Epidermal melanocyte (primary cell): ENCODE measurements around the gene EDEM2.
"Not testable (repeated sequence)": the region's sequence is repeated elsewhere in the genome, so short reads cannot be mapped to it uniquely, and the experiment has no call there.

Experiments used
- DNase-seq: peaks from one replicate; pipeline ENCODE4 v3.0.0; 2011; ENCODE audit warnings: low spot score; ENCODE audit not compliant: insufficient read length

The EDEM2 gene

GRCh38 chr20:35131934-35132333 is 15.2 kb downstream of the EDEM2 start:
- DNase-seq: no peak

GRCh38 chr20:35129647-35130069 is 17.5 kb downstream of the EDEM2 start:
- DNase-seq: no peak

- DNase-seq: no peak
Observed at GRCh38 chr20:35125753-35126152, 21.4 kb downstream of the EDEM2 start.

- DNase-seq: no peak
Observed at GRCh38 chr20:35122756-35123405, 24.3 kb downstream of the EDEM2 start.

- no peak for DNase-seq
Observed at GRCh38 chr20:35121186-35121585, 25.9 kb downstream of the EDEM2 start.

- no peak for DNase-seq
Observed at GRCh38 chr20:35120012-35120701, 27.0 kb downstream of the EDEM2 start.

- no peak for DNase-seq
Observed at GRCh38 chr20:35117629-35118028, 29.5 kb downstream of the EDEM2 start.

GRCh38 chr20:35117196-35117595 is 29.9 kb downstream of the EDEM2 start:
- no peak for DNase-seq

- no peak for DNase-seq
Observed at GRCh38 chr20:35116258-35116657, 30.9 kb downstream of the EDEM2 start.

- no peak for DNase-seq
Observed at GRCh38 chr20:35115606-35116005, 31.5 kb downstream of the EDEM2 start.

- not testable (repeated sequence) for DNase-seq
Observed at GRCh38 chr20:35112276-35112675, 34.9 kb downstream of the EDEM2 start.

GRCh38 chr20:35111141-35111888 is 35.8 kb downstream of the EDEM2 start:
- no peak for DNase-seq

- DNase-seq: no peak
Observed at GRCh38 chr20:35108921-35109320, 38.2 kb downstream of the EDEM2 start.

- no peak for DNase-seq
Observed at GRCh38 chr20:35106827-35107380, 40.2 kb downstream of the EDEM2 start.

- no peak for DNase-seq
Observed at GRCh38 chr20:35104685-35105295, 42.3 kb downstream of the EDEM2 start.

GRCh38 chr20:35101620-35102019 is 45.5 kb downstream of the EDEM2 start:
- DNase-seq: no peak

GRCh38 chr20:35093267-35093884 is 53.8 kb downstream of the EDEM2 start:
- no peak for DNase-seq

- DNase-seq: peak; percentile 68
Observed at GRCh38 chr20:35092524-35093266, 54.4 kb downstream of the EDEM2 start, which contains the start of gene TRPC4AP. TSS of gene TRPC4AP (minus strand) at chr20:35092807. CDS start at chr20:35092781, 26 bp downstream.

- peak; percentile 18 for DNase-seq
Observed at GRCh38 chr20:35091816-35092523, 55.2 kb downstream of the EDEM2 start.
